Measurements from ENCODE around the gene TBCK.
A peak's percentile ranks its signal among the peaks of the same experiment; 100 is the strongest.
"Not testable (repeated sequence)": the region's sequence is repeated elsewhere in the genome, so short reads cannot be mapped to it uniquely, and the experiment has no call there.

The TBCK gene

GRCh38 chr4:106321168-106321567 is 5.2 kb upstream of the TBCK start:
- not testable (repeated sequence) for DNase-seq

GRCh38 chr4:106320235-106320634 is 4.2 kb upstream of the TBCK start:
- no peak for DNase-seq

- DNase-seq = no peak
These were observed 2.5 kb upstream of the TBCK start for GRCh38 chr4:106318511-106318910.

GRCh38 chr4:106317815-106318214 is 1.8 kb upstream of the TBCK start:
- no peak for DNase-seq

GRCh38 chr4:106316773-106317409 is 882 bp upstream of the TBCK start:
- no peak for DNase-seq

- peak; percentile 63 to 68 for DNase-seq
These were observed 487 bp downstream of the TBCK start for GRCh38 chr4:106315476-106315967.

- peak in 1 of 2 experiments; percentile 27 for DNase-seq
These were observed 1.0 kb downstream of the TBCK start for GRCh38 chr4:106314960-106315359.

- no peak for DNase-seq
These were observed 2.9 kb downstream of the TBCK start for GRCh38 chr4:106312997-106313522.

- DNase-seq = no peak
These were observed 3.6 kb downstream of the TBCK start for GRCh38 chr4:106312377-106312776.

- no peak for DNase-seq
These were observed 9.4 kb downstream of the TBCK start for GRCh38 chr4:106306561-106306960.

- no peak for DNase-seq
These were observed 10.5 kb downstream of the TBCK start for GRCh38 chr4:106305435-106306055.

- DNase-seq = no peak
These were observed 11.4 kb downstream of the TBCK start for GRCh38 chr4:106304632-106305031.

GRCh38 chr4:106303548-106304281 is 12.3 kb downstream of the TBCK start:
- no peak for DNase-seq

- no peak for DNase-seq
These were observed 14.0 kb downstream of the TBCK start for GRCh38 chr4:106302062-106302438.

- no peak for DNase-seq
These were observed 14.5 kb downstream of the TBCK start for GRCh38 chr4:106301393-106302061.

GRCh38 chr4:106299977-106300376 is 16.0 kb downstream of the TBCK start:
- DNase-seq = no peak

- DNase-seq = no peak
These were observed 18.6 kb downstream of the TBCK start for GRCh38 chr4:106297245-106298035.

GRCh38 chr4:106294062-106294461 is 21.9 kb downstream of the TBCK start:
- no peak for DNase-seq

GRCh38 chr4:106291678-106292077 is 24.3 kb downstream of the TBCK start:
- DNase-seq = no peak

- DNase-seq = no peak
These were observed 26.3 kb downstream of the TBCK start for GRCh38 chr4:106289737-106290136.

GRCh38 chr4:106287353-106287969 is 28.5 kb downstream of the TBCK start:
- DNase-seq = no peak

- no peak for DNase-seq
These were observed 29.4 kb downstream of the TBCK start for GRCh38 chr4:106286611-106287010.

All from Kasumi-1 (cell line).